Measurements from ENCODE around the gene EMCN. TPM values are rescaled to one million over a fixed set of nuclear protein-coding genes. Genes with fewer than 3 reads are reported as not detected.

Gene EMCN
- total and polyA plus RNA-seq, 2 donors (not counting 1 experiment from before 2014, with no cell fraction given) = not detected

- Histone ChIP-seq H3K27ac (ENCODE audit: insufficient read depth, low read length) (no peak overlapping the region), H3K4me1 (ENCODE audit: control insufficient read depth, extremely low read depth, insufficient read depth, low read length) (no peaks in the 10 kb centered on the region), H2AFZ (ENCODE audit: low read length) (no peak overlapping the region), H3K36me3 (ENCODE audit: control insufficient read depth, insufficient read depth, low read length) (no peaks in the 10 kb centered on the region), H3K9me3 (ENCODE audit: control insufficient read depth, insufficient read depth, low read depth, low read length) (no peaks in the 10 kb centered on the region), H3K4me2 (ENCODE audit: extremely low read depth, insufficient read depth, low read length) (no peak overlapping the region), H3K4me3 (replicated peaks in 1 of 4; ENCODE audit: control extremely low read depth in 1 of 4, insufficient read depth in 1 of 4, low read depth in 3 of 4, low read length in 4 of 4) (no peak overlapping the region), H3K9ac (ENCODE audit: insufficient read depth, low read length) (no peak overlapping the region), H4K20me1 (ENCODE audit: control insufficient read depth, extremely low read depth, insufficient read depth, low read length) (no peaks in the 10 kb centered on the region), H3K27me3 (ENCODE audit: control insufficient read depth, insufficient read depth, low read length) (no peaks in the 10 kb centered on the region), H3K79me2 (ENCODE audit: control insufficient read depth, insufficient read depth, low read length) (no peaks in the 10 kb centered on the region)
- no peak for TF ChIP-seq CTCF (conservative IDR thresholded peaks at IDR 0.05 in 1 of 2, IDR thresholded peaks at IDR 0.05 in 1 of 2; ENCODE audit: low read depth in 1 of 2, low read length in 2 of 2)
- no peak for TF ChIP-seq EZH2 (IDR thresholded peaks at IDR 0.05; ENCODE audit: low read length, missing control alignments)
- DNase-seq (ENCODE audit: low read depth in 2 of 2) = peak; percentile 29 to 39
Measured at GRCh38 chr4:100494166-100494565, 23.7 kb downstream of the EMCN start.

GRCh38 chr4:100493756-100494155, 24.1 kb downstream of the EMCN start:
- Histone ChIP-seq H3K27ac (ENCODE audit: insufficient read depth, low read length) (no peak overlapping the region), H4K20me1 (ENCODE audit: control insufficient read depth, extremely low read depth, insufficient read depth, low read length) (no peaks in the 10 kb centered on the region), H3K4me1 (ENCODE audit: control insufficient read depth, extremely low read depth, insufficient read depth, low read length) (no peaks in the 10 kb centered on the region), H3K4me3 (replicated peaks in 1 of 4; ENCODE audit: control extremely low read depth in 1 of 4, insufficient read depth in 1 of 4, low read depth in 3 of 4, low read length in 4 of 4) (no peak overlapping the region), H3K36me3 (ENCODE audit: control insufficient read depth, insufficient read depth, low read length) (no peaks in the 10 kb centered on the region), H3K9me3 (ENCODE audit: control insufficient read depth, insufficient read depth, low read depth, low read length) (no peaks in the 10 kb centered on the region), H3K27me3 (ENCODE audit: control insufficient read depth, insufficient read depth, low read length) (no peaks in the 10 kb centered on the region), H3K79me2 (ENCODE audit: control insufficient read depth, insufficient read depth, low read length) (no peaks in the 10 kb centered on the region), H3K4me2 (ENCODE audit: extremely low read depth, insufficient read depth, low read length) (no peak overlapping the region), H3K9ac (ENCODE audit: insufficient read depth, low read length) (no peak overlapping the region), H2AFZ (ENCODE audit: low read length) (no peak overlapping the region)
- peak; percentile 17 to 45 for DNase-seq (ENCODE audit: low read depth in 2 of 2)
- TF ChIP-seq CTCF (conservative IDR thresholded peaks at IDR 0.05 in 1 of 2, IDR thresholded peaks at IDR 0.05 in 1 of 2; ENCODE audit: low read depth in 1 of 2, low read length in 2 of 2) = no peak
- TF ChIP-seq EZH2 (IDR thresholded peaks at IDR 0.05; ENCODE audit: low read length, missing control alignments) = no peak

GRCh38 chr4:100492129-100492528, 25.7 kb downstream of the EMCN start:
- no peaks in the 10 kb centered on the region for H3K9me3 ChIP-seq (ENCODE audit: control insufficient read depth, insufficient read depth, low read depth, low read length)
- no peak overlapping the region for H3K4me3 ChIP-seq (replicated peaks in 1 of 4; ENCODE audit: control extremely low read depth in 1 of 4, insufficient read depth in 1 of 4, low read depth in 3 of 4, low read length in 4 of 4)
- H3K9ac ChIP-seq (ENCODE audit: insufficient read depth, low read length) = no peak overlapping the region
- TF ChIP-seq CTCF (conservative IDR thresholded peaks at IDR 0.05 in 1 of 2, IDR thresholded peaks at IDR 0.05 in 1 of 2; ENCODE audit: low read depth in 1 of 2, low read length in 2 of 2) = no peak
- no peak for TF ChIP-seq EZH2 (IDR thresholded peaks at IDR 0.05; ENCODE audit: low read length, missing control alignments)
- no peaks in the 10 kb centered on the region for H3K36me3 ChIP-seq (ENCODE audit: control insufficient read depth, insufficient read depth, low read length)
- H3K79me2 ChIP-seq (ENCODE audit: control insufficient read depth, insufficient read depth, low read length) = no peaks in the 10 kb centered on the region
- no peaks in the 10 kb centered on the region for H4K20me1 ChIP-seq (ENCODE audit: control insufficient read depth, extremely low read depth, insufficient read depth, low read length)
- H3K4me1 ChIP-seq (ENCODE audit: control insufficient read depth, extremely low read depth, insufficient read depth, low read length) = no peaks in the 10 kb centered on the region
- no peak overlapping the region for H3K4me2 ChIP-seq (ENCODE audit: extremely low read depth, insufficient read depth, low read length)
- no peak overlapping the region for H2AFZ ChIP-seq (ENCODE audit: low read length)
- no peak overlapping the region for H3K27ac ChIP-seq (ENCODE audit: insufficient read depth, low read length)
- no peak for DNase-seq (ENCODE audit: low read depth in 2 of 2)
- no peaks in the 10 kb centered on the region for H3K27me3 ChIP-seq (ENCODE audit: control insufficient read depth, insufficient read depth, low read length)
